ENCODE measurements around the gene EML1.

GRCh38 chr14:99840774-99841305 is 47.6 kb downstream of the EML1 start:
- TF ChIP-seq CTCF (IDR thresholded peaks at IDR 0.05) (no peak), EZH2phosphoT487 (IDR thresholded peaks at IDR 0.05) (no peak)

Measured in neural progenitor cell (in vitro differentiated cells).